H1 (cell line): ENCODE data around the gene FLT1.

ENCODE experiments used
- CREB1 ChIP-seq: IDR thresholded peaks from 2 replicates; pipeline ENCODE4 v1.6.1; 2012; ENCODE audit warnings: inconsistent platforms
- EZH2 ChIP-seq: fragments of 200-600 bp; sonication (generic); IDR thresholded peaks from 2 replicates; pipeline ENCODE4 v1.7.1; 2012; ENCODE audit warnings: low read depth, mild to moderate bottlenecking, moderate library complexity, low read length, inconsistent platforms; ENCODE audit not compliant: severe bottlenecking
- GABPA ChIP-seq: IDR thresholded peaks from 2 replicates; pipeline ENCODE4 v1.6.1; 2011; ENCODE audit warnings: mild to moderate bottlenecking, low read length, moderate library complexity, borderline replicate concordance; ENCODE audit not compliant: insufficient read depth
- RFX5 ChIP-seq: IDR thresholded peaks from 2 replicates; pipeline ENCODE4 v1.6.1; 2011; ENCODE audit warnings: low read depth, low read length, improper control_type of control experiment, borderline replicate concordance
- TF ChIP-seq, protein P1 (sequence below), 3 experiments: IDR thresholded peaks; 1 replicate in 2 of 3; 2 replicates in 1 of 3; pipeline versions ENCODE4 v1.5.1 to v1.6.1; 2011; ENCODE audit warnings: low read length in 3 of 3, mild to moderate bottlenecking in 3 of 3, inconsistent platforms in 2 of 3, low read depth in 1 of 3, moderate library complexity in 1 of 3; ENCODE audit not compliant: insufficient read depth in 1 of 3; ENCODE audit errors: control extremely low read depth in 1 of 3

DNA sequence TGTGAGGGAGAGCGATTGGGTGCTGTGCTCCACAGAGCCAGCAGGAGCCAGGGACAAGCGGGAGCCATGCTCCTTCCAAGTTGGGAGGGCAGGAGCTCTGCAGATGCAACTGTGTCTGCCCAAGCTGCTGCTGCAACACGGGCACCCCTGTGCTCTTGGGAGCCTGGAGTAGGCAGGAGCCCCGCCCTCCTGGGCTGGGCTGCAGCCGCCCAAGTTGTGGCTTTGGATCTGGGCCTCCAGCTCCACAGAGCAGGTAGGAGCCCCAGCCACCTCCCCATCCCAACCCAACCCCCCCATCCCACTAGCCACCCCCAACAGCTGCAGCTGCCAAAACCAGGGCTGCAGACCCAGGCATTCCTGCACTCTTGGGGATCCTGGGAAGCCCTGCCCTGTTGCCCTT, 39.9 kb upstream of the FLT1 start:
- TF ChIP-seq, protein P1, sequence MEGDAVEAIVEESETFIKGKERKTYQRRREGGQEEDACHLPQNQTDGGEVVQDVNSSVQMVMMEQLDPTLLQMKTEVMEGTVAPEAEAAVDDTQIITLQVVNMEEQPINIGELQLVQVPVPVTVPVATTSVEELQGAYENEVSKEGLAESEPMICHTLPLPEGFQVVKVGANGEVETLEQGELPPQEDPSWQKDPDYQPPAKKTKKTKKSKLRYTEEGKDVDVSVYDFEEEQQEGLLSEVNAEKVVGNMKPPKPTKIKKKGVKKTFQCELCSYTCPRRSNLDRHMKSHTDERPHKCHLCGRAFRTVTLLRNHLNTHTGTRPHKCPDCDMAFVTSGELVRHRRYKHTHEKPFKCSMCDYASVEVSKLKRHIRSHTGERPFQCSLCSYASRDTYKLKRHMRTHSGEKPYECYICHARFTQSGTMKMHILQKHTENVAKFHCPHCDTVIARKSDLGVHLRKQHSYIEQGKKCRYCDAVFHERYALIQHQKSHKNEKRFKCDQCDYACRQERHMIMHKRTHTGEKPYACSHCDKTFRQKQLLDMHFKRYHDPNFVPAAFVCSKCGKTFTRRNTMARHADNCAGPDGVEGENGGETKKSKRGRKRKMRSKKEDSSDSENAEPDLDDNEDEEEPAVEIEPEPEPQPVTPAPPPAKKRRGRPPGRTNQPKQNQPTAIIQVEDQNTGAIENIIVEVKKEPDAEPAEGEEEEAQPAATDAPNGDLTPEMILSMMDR (IDR thresholded peaks at IDR 0.05; ENCODE audit: control extremely low read depth in 1 of 3, insufficient read depth in 1 of 3, low read depth in 1 of 3, low read length in 3 of 3), result no peak
- TF ChIP-seq CREB1 (no peak), RFX5 (no peak), EZH2 (no peak), GABPA (no peak)
